GM18858 (cell line): ENCODE results near the gene SEPTIN8.

Source experiments
- ATAC-seq: cut with Tn5 transposase; IDR thresholded peaks from one replicate; pipeline ENCODE4 v1.9.1; 2021; ENCODE audit not compliant: unreplicated experiment

Gene SEPTIN8

DNA sequence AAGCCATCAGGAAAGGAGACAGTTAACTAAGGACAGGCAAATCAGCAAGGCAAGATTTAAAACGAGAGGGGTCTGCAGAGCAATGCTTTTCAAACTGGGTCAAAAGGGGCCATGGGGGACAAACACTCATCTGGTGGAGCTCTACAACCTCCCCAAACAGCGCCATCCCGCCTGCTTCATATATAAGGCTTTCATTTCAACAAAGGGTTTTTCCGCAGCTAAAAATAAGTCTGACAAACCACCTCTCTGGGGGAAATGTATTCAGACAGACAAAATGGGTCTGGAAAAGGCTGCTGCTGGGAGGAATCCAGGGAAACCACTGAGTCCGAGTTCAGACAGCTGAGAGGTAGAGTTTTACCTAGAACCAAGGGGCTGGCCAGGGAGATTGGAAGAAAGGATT lies 8.3 kb upstream of the SEPTIN8 start:
- no peak for ATAC-seq

DNA sequence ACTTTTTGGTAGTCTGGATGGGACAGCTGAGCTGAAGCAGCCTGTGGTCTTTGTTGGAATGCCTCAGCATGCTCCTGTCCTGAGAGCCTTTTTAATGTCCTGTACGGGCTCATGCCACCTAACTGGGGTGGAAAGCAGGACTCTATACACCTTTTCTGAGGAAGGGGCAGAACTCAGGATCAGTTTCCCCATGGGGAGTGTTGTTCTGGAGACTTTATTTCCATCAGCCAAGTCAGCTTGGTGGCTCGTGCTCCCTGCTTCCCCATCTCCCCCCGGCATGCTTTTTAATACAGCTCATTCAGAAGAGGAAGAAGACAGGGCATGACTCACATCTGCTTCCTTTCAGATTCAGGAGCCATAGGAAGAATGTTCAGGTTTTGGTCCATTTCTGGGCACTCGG lies 5.1 kb upstream of the SEPTIN8 start:
- ATAC-seq: no peak

DNA sequence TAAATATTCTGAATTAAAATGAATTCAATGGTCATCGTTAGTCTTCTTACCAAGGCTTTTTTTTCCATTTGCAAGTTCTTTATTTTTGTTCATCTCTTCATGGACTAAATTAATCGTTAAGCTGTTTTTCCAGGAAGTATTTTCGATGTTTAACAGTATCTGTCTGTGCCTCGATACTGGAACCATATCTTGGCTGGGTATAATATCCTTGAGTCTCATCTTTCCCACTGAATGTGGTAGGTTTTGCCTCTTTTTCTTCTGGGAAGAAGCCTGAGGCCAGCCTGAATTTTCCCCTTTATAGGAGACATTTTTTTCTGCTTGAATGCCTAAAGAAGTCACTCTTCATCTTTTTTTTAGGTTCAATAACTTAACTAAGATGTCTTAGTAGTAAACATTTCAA lies 4.0 kb upstream of the SEPTIN8 start:
- no peak for ATAC-seq

DNA sequence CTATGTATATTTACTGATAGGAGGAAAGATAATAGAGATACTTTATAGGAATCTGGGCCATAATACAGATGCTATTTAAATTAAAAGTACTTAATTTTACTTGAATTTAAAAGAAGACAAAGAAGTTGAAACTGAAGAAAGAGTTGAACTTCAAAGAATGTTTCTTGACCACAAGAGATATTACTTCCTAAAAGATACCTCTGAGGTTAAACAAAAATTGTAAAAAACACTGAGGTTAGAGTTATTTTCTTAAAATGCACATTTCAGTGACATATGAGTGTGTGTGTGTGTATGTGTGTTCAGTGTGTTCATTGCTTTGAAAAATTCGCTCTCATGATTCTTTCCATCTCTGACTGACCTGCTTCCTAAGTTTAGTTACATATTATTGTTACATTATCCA lies 3.5 kb upstream of the SEPTIN8 start:
- no peak for ATAC-seq

DNA sequence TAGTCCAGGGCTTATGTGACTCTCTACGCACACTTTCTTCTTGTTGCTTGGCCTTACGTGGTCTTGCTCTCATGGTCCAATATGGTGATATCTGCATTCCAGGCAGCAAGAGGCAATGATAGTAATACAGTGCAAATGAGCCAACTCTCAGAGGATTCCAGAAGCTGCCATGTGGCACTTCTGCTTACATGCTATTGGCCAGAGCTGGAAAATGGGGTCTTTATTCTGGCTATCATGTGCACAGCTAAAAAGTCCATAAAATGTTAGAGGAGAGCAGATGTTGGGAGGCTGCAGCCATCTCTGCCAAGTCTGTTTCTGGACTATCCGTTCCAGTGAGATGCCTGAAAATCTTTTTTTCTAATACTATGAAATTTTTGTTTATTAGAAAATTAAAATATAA lies 2.9 kb upstream of the SEPTIN8 start:
- no peak for ATAC-seq

DNA sequence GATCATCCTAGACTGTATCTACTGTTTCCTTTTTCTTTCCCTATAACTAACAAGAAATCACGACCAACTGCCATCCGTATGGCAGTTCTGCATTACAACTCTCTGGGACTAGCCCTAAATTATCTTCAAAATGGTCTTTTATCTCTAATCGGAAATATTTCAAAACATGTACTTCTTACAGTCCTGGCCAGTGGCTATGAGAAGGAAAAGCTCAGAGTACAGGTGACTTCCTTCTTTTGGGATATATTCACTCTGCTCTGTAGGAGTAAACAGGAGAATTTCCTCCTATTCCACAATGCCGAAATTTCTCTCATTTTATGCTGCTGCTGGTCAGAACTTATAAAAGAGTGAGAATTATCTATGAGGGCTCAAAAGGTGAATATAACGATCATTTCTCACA lies 1.8 kb upstream of the SEPTIN8 start:
- no peak for ATAC-seq

DNA sequence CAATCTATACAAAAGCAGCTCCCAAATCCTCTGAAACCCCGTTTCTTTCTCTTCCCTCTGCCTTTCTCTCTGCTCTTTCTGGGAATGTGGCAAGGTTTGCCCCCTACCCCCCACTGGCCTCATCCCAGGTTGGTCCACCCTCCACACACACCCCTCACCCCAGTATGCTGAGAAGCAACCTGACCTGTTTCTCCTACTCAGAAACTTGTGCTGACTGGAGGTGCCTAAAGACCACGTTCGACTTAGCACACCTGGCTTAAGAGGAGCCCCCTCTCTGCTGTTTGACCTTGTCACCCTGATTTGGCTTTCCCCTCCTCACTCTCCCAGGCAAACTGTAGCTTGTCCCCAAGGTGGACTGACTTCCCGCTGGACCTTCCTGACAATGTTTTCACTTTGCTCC lies 1.1 kb upstream of the SEPTIN8 start:
- ATAC-seq: no peak

DNA sequence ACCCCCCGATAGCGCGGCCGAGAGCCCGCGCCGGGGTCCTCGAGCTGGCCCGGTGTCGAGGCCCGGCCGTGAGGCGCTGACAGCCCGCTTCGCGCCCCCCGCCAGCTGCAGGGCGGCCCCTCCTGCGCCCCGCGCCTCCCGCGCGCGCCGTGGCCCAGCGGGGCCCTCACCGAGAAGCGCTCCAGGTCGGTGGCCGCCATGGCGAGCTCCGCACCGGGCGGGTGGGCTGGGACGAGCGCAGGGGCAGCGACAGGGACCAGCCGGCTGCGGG lies 166 bp downstream of the SEPTIN8 start:
- ATAC-seq: peak; percentile 22

DNA sequence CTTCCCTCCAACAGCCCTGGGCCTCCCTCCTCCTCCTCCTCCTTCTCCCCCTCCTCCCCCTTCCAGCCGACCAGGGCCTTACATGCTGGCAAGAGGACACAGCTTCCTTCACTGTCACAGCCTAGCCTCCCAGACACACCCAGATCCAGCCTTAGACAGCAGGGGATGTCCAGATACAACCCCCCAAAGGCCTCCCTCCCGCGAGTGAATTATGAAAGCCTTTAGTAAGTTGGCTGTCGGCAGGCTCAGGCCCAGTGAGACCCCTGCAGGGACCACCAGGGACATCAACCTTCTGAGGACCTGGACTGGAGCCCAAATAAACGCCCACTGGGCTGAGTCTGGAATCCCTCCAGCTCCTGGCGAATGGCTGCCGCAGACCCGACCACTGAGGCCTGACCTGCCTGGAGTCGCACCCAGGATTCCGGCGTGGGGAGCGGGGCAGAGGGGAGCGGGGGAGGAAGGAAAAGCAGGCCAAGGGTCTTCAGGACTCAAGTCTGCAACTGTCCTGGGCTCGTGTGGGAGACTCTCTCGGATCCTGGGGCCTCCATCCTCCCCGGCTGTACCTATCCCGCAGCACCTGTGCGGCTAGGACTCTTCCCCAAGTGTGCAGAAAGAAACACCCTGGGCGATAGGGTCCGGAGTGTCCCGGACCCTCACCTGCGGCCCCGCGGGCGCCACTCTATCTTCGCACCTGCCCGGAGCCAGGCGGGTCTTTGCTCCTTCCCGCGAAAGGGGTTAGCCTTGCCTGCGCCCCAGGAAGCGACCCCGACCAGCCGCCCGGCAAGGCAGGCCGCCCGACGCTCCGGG lies 705 bp downstream of the SEPTIN8 start:
- no peak for ATAC-seq

DNA sequence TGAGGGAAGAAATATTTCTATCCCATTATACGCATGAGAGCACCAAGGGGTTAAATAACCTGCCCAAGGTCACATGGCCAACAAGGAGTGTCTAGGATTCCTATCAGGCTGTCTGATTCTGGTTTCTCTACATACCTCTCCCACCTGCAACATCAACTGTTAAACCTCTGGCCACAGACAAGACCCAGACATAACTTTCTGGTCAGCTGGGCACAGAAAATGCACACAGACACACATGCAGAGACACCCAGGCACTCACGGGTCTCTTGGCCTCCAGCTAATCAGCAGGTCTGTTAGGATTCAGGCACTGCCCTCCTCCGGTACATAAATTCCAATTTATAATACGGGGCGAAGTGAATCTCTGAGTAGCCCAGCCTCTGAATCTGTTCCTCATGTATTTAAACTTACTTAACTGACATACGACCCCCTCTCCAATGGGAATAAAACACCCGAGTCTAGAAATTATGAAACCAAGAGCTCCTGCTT lies 1.5 kb downstream of the SEPTIN8 start:
- no peak for ATAC-seq

DNA sequence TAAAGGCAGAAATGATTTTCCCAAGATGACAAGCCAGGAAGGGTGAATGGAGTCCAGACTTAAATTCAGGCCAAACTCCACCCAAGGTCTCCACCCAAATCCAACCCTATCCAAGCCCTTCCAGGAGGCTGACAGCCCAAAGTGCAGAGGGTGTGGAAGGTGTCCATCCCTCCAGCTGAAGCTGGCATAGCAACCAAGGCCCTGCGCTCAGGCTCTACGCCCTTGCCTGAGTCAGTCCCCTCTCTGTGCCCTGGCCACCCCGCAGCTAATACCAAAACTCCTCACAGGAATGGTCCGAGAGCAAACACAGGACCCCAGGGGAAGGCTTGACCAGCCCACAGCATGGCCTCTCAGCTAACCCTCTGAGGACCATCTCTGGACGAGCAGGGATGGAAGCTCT lies 2.1 kb downstream of the SEPTIN8 start:
- no peak for ATAC-seq

DNA sequence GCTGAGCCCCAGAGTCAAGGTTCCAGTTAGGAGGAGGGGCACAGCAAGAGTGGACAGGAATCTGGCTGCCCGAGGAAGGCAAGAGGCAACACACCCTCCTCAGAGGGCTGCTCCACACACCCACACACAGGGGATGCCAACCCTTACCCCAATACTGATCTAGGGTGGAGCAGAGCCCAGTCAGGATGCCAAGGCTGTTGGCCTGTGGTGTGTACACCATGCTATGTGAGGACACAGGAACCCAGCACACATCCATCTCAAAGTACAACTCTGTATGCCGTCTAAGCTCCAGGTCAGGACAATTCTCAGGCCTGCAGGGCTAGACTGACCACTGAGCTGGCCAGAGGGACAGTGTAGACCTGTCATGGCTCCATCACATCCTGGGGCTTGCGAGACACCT lies 2.6 kb downstream of the SEPTIN8 start:
- no peak for ATAC-seq

DNA sequence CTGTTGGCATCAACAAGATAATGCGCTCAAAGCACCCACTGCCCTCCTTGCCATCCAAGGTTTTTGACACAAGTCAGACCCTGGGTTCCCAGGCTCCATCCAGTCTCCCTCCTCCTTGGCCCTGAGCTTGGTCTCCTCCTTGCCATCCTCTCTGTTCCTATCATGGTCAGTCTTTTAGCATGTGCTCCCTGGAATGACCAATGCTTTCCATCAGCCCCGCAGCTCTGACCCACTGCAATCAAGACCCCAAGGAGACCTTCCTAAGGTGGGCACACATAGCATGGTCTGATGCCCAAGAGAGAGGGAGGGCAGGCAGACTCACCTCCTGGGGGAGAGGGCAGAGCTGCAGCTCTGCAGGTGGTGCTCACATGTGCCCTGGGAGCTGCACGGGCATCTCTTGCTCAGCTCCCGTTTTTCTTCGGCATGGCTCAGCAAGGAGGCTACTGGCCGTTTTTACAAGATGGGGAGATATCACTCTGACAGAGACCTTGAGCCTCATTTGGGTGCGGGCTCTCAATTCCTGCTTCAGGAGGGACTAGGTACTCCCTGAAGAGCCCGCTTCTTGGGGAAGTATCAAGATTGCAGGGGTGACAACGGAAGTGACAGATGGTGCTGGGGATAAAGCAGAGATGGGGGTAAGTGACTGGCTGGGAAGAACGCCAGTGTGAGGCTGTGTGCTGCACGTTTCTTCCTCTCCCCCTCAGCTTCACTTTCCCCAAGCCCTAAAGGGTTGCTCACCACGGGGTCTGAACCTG lies 3.3 kb downstream of the SEPTIN8 start:
- no peak for ATAC-seq

DNA sequence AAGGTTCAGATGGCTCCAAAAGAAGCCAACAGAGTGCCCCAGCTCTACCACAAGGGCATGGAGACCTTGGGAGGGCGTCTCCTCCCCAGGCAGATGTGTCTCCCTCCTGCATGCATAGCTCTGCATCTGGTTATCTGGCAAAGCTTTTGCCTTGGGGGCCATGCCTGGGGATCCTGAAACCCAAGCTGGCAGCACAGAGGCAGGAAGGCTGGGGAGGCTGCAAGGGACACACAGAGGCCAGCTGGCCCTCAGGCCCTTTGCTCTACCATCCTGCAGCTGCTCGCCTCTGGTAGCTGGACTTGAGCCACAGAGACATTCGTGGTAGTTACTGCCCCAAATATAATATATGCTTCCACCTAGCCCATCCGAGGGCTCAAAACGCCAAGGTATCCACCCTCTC lies 3.9 kb downstream of the SEPTIN8 start:
- ATAC-seq: no peak

DNA sequence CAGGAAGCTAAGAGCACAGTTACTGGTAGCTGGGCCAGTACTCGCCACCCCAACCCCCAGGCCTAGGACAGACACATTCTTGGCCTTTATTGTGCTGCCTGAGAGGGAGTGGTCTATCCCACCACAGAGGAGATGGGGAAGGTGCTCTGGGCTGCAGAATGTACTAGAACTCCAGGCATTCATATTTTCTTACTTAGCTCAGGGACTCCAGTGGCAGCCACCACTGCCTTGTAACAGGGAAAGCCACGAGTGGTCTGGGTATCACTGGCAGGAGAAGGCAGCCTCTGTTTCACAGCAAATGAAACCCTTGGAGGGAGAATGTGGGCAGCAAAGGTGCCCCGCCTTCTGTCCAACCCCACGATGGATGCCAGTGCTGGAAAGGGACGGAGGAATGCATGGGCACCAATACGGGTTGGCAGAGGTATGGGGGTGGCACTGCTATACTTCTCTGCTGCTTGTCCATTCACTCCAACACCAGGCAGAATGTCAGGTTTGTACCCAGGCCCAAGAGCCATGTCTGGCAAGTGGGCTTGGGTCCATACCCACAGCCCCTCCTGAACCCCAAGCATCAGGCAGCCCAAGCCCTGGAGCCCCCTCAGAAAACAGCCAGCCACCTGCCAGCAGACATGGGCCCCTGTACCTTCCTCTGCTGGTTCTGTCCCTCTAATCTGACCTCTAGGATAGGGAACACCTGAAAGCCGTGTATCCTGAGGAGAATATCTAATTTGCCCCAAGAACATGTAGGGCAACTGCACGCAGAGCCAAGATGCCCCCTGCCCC lies 4.6 kb downstream of the SEPTIN8 start:
- no peak for ATAC-seq

DNA sequence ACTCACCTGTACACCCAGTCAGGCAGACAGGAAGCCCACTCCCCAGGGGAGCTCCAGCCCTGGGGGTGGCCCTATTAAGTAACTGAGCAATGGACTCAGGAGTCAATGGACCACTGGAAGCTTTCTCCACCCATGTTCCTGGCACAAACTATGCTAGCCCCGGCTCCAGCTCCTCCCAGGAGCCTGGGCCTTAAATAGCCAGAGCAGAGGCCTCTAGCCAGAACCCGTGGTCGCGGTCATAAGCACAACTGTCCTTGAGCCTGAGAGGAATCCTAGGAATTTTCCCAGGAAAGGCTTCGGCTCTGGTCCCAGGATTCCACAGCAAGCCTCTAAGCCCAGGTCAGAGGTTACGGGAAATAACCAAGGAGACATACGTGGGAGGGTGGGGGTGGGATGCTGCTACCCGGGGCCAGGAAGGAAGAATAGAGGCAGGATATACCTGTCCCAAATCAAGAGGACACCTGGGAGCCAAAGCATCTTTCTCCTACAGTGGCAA lies 5.5 kb downstream of the SEPTIN8 start:
- no peak for ATAC-seq

DNA sequence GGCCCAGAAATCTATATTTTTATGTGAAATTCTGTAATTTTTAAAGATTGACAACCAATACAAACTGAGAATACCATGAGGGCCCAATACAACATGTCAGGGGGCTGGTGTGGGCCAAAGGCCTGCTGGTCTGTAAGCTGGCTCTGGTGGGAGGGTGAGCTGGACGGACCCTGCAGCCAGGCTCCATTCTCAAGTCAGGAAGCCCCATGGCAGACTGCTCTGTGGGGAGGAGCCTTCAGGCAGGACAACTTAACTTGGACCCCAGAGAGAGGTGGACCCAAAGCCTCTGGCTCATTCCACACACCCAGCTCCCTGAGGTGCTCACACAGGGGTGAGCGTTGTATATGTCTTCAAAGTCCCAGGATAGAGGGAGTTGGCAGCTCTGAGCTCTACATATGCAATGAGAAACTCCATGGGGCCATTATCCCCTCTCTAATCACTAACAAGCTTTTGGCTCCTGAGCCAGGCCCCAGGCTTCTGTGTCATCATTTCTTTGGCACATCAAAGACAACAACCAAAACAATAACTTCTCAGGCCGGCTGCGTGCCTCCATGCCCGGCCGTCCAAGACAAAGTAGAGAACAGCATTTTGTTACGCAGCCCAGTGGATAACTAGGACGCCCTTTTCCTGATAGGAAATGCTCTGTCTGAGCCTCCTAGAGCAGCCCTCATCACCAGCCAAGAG lies 6.4 kb downstream of the SEPTIN8 start:
- ATAC-seq: no peak

DNA sequence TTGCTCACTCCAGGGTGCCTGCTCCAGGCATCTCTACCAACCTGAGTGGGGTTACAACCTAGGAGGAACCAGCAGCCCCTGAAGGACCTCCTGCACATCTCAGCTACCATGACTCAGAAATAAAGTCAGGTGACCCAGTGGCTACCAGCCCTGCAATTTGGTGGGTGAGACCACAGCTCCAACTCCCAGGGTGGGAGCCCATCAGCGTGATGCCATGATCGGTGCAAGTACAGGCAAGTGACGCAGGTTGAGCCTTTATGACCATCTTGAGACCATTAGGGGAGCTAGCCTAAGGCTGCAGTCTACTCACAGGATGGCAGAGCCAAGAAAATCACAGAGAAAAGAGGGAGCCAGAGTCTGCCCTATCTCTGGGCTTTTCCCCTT lies 8.6 kb downstream of the SEPTIN8 start:
- no peak for ATAC-seq

DNA sequence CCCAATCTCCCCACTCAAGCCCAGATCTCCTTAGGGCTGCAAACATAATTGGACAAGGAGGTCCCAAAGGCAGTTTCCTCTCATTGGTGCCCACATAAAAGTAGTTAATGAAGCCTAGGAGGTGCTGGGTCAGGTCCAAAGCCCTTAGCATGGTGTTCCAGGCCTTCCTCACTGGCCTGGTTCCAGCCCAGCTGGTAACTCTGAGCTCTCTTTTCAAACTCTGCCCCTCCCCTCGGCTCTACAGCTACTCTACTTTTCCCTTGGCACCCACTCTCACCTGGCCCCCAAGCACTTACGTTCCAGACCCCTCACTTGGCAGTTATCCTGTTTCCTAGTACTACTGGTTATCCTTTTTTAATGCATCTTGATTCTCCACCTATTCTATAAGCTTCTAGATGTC lies 9.9 kb downstream of the SEPTIN8 start:
- no peak for ATAC-seq

DNA sequence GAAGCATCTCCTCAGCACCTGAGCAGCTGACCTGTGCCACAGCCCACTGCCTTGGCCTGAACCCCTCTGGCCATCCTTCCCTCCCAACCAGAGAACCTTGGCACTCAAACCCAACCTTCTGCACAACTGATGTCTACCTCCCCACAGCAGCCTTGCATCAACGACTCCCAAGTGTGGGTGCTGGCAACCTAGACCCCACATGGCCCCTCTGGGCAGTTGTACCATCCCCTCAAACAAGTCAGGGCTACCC lies 10.3 kb downstream of the SEPTIN8 start:
- ATAC-seq: no peak

DNA sequence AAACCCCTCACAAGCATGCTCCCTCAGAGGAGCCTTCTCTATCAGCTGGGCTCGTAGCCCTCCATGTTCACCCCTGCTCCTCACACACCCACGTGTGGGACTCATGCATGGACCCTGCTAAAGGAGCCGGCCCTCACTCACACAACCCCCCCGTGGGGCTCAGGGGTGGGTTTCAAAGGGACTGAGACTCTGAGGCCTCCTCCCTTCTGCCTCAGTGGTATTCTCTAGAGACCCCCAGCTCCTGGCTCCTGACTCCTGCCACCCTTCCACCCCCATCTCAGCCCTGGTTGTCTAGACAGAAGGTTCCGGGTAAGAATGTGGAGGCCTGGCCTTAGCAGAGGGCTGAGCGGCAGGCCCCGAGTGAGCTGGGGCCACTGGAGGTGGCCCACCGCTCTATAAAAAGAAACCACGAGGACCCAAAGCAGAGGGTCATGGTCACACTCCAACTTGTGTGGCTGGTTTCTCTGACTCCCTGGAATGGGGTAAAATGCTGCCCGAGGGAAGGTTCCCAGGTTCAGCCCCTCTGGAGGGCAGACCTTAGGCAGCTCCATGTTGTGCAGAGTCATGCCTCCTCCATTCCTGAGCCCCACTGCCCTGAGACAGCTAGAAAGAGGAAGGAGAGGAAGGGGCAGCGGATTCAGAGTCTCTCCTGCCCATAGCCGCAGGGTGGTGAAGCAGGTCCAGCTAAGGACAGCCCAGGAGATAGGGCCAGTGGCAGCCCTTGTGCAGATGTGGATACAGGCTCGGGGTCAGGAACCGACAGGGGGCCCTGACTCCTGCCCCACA lies 10.8 kb downstream of the SEPTIN8 start:
- no peak for ATAC-seq
